ENCODE results near the gene GMNN. TPM values are rescaled to one million over a fixed set of nuclear protein-coding genes. Genes with fewer than 3 reads are reported as not detected.
"Not testable (repeated sequence)": the region's sequence is repeated elsewhere in the genome, so short reads cannot be mapped to it uniquely, and the experiment has no call there.

Gene GMNN
- total RNA-seq, result 10 to 100 TPM; 61.5 to 78.1 (median 64.5) TPM

DNA sequence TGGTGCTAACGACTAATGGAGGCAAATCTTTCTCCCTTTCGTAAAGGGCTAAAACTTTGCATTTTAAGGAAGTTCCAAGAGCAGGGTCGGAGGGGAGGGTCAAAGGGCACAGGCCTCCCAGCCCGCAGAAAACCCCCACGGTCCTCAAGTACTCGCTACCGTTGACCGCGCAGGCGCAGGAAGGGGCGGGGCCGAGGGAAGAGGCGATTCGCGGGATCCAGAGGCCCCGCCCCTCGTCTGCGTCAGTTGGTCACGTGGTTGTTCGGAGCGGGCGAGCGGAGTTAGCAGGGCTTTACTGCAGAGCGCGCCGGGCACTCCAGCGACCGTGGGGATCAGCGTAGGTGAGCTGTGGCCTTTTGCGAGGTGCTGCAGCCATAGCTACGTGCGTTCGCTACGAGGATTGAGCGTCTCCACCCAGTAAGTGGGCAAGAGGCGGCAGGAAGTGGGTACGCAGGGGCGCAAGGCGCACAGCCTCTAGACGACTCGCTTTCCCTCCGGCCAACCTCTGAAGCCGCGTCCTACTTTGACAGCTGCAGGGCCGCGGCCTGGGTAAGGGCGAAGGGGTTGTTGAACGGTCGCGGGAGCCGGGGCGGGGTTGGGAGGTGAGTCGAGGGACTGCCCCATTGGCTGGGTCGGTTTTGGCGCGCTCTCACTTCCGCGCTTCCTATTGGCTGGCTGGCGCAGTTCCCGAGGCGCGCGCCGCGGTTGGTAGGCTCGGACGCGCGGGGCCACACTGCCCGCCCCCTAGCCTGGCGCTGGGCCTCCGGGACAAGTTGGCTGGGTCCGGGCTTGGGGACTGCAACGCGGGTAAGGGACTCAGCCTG is at the start of gene GMNN:
GMNN (plus strand) TSS at position 242 of the 824 bp plus-strand sequence. CDS start 2,310 bp downstream, outside the sequence.
- peaks cover 5% of the 10 kb centered on the region for H3K36me3 Mint-ChIP-seq (ENCODE audit: insufficient read depth)
- H3K4me1 Mint-ChIP-seq (ENCODE audit: low read depth), result peaks cover 25% of the 10 kb centered on the region
- peak within 1 kb of the TSS; percentile 99 for H3K4me3 Mint-ChIP-seq
- H3K9me3 Mint-ChIP-seq, result no peaks in the 10 kb centered on the region
- H3K27me3 Mint-ChIP-seq (ENCODE audit: low read depth), result no peaks in the 10 kb centered on the region
- DNase-seq (peak; percentile 97), ATAC-seq (peak; percentile 96 to 97)

DNA sequence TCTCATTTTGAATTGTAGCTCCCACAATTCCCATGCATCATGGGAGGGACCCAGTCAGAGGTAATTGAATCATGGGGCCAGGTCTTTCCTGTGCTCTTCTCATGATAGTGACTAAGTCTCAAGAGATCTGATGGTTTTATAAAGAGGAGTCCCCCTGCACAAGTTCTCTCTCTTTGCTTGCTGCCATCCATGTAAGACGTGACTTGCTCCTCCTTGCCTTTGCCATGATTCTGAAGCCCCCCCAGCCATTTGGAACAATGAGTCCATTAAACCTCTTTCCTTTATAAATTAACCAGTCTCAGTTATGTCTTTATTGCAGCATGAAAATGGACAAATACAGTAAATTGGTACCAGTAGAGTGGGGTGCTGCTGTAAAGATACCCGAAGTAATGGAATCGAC is 44.1 kb upstream of the GMNN start:
- DNase-seq; H3K4me3 Mint-ChIP-seq; ATAC-seq; H3K36me3 Mint-ChIP-seq (ENCODE audit: insufficient read depth); H3K4me1 Mint-ChIP-seq (ENCODE audit: low read depth): not testable (repeated sequence)
- H3K27me3 Mint-ChIP-seq (ENCODE audit: low read depth), result peaks cover 12% of the 10 kb centered on the region
- H3K9me3 Mint-ChIP-seq, result peaks cover 16% of the 10 kb centered on the region

DNA sequence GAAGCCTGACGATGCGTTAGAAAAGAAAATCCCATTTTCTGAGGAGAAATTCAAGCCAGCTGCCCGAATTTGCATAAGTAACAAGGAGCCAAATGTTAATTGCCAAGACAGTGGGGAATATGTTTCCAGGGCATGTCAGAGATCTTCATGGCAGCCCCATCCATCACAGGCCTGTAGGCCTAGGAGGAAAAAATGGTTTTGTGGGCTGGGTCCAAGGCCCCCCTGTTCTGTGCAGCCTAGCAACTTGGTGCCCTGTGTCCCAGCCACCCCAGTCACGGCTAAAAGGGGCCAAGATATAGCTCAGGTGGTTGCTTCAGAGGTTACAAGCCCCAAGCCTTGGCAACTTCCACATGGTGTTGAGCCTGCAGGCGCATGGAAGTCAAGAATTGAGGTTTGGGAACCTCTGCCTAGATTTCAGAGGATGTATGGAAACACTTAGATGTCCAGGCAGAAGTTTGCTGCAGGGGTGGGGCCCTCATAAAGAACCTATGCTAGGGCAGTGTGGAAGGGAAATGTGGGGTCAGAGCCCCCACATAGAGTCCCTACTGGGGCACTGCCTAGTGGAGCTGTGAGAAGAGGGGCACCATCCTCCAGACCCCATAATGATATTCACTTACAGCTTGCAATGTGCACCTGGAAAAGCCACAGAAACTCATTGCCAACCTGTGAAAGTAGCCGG is 43.1 kb upstream of the GMNN start:
- not testable (repeated sequence) for H3K4me3 Mint-ChIP-seq; ATAC-seq; H3K4me1 Mint-ChIP-seq (ENCODE audit: low read depth); H3K36me3 Mint-ChIP-seq (ENCODE audit: insufficient read depth); DNase-seq
- Mint-ChIP-seq H3K27me3 (ENCODE audit: low read depth) (peaks cover 15% of the 10 kb centered on the region), H3K9me3 (peaks cover 16% of the 10 kb centered on the region)

GRCh38 chr6:24734166-24734565 is 40.6 kb upstream of the GMNN start:
- H3K4me1 Mint-ChIP-seq (ENCODE audit: low read depth), result peaks cover 3% of the 10 kb centered on the region
- no peaks in the 10 kb centered on the region for H3K36me3 Mint-ChIP-seq (ENCODE audit: insufficient read depth)
- peaks cover 16% of the 10 kb centered on the region for H3K9me3 Mint-ChIP-seq
- no peak for ATAC-seq
- H3K4me3 Mint-ChIP-seq, result no peak overlapping the region
- peaks cover 3% of the 10 kb centered on the region for H3K27me3 Mint-ChIP-seq (ENCODE audit: low read depth)
- DNase-seq, result no peak

- H3K4me1 Mint-ChIP-seq (ENCODE audit: low read depth); H3K36me3 Mint-ChIP-seq (ENCODE audit: insufficient read depth); DNase-seq; ATAC-seq; H3K27me3 Mint-ChIP-seq (ENCODE audit: low read depth); H3K4me3 Mint-ChIP-seq: not testable (repeated sequence)
- peaks cover 15% of the 10 kb centered on the region for H3K9me3 Mint-ChIP-seq
Observed at GRCh38 chr6:24734710-24735109, 40.0 kb upstream of the GMNN start.

DNA sequence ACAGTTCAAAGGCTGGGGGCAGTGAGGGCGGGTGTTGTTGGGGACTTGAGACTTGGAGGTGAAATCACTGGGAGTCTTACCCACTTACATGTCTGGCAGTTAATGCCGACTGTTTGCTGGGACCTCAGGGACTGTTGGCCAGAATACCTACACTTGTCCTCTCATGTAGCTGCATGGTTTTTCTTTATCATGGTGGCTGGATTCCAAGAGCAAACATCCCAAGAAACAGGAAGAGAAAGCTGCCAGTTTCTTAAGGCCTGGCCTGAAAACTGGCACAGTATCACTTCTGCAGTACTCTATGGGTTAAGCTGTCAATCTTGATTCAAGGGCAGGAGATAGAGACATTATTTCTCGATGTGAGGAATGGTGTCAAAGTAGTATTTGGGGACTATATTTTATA is 36.0 kb upstream of the GMNN start:
- Mint-ChIP-seq H3K36me3 (ENCODE audit: insufficient read depth) (no peaks in the 10 kb centered on the region), H3K4me3 (no peak overlapping the region), H3K4me1 (ENCODE audit: low read depth) (peaks cover 20% of the 10 kb centered on the region), H3K9me3 (peaks cover 3% of the 10 kb centered on the region), H3K27me3 (ENCODE audit: low read depth) (peaks cover 3% of the 10 kb centered on the region)
- ATAC-seq, result no peak
- DNase-seq, result no peak

DNA sequence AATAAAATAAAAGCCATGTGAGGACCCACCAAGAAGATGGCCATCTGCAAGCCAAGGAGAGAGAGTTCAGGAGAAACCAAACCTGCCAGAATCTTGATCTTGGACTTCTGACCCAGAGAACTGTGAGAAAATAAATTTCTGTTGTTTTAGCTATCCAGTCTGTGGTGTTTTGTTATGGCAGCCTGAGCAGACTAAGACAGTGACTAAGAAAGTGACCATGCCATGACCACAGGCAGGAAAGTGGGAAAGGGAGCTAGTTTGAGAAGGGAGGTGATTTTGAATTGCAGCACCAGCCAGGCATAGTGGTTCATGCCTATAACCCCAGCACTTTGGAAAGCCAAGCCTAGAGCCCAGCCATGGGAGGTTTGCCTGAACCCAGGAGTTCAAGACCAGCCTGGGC is 33.9 kb upstream of the GMNN start:
- ATAC-seq (no peak), DNase-seq (no peak)
- peaks cover 6% of the 10 kb centered on the region for H3K27me3 Mint-ChIP-seq (ENCODE audit: low read depth)
- H3K9me3 Mint-ChIP-seq, result peaks cover 3% of the 10 kb centered on the region
- H3K4me1 Mint-ChIP-seq (ENCODE audit: low read depth), result peaks cover 23% of the 10 kb centered on the region
- no peaks in the 10 kb centered on the region for H3K36me3 Mint-ChIP-seq (ENCODE audit: insufficient read depth)
- no peak overlapping the region for H3K4me3 Mint-ChIP-seq

DNA sequence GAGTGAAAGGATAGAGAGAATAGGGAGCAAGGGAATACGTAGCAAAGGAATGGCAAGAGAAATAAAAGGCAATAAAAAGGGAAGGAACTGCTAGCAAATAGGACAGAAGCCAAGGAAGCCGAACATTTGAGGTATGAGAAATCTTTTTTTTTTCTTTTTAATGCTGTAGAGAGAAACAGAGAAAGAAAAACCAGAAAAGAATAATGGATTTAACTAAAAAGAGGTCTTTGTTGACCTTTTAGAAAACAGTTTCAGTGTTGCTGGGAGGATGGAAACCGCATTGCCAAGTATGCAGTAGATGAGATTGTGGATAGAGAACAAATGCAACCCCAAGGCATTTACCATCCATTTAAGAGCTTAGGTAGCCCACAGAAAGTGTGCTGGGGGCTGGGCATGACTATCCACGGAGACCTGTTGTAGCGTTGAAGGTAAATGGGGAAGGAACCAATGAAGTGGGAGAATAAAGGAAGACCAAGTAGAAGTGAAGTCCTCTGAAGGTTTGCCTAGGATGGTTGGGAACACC is 32.5 kb upstream of the GMNN start:
- H3K4me3 Mint-ChIP-seq, result no peak overlapping the region
- H3K9me3 Mint-ChIP-seq, result peaks cover 3% of the 10 kb centered on the region
- no peak for DNase-seq
- H3K36me3 Mint-ChIP-seq (ENCODE audit: insufficient read depth), result no peaks in the 10 kb centered on the region
- H3K4me1 Mint-ChIP-seq (ENCODE audit: low read depth), result peaks cover 21% of the 10 kb centered on the region
- ATAC-seq, result no peak
- H3K27me3 Mint-ChIP-seq (ENCODE audit: low read depth), result peaks cover 3% of the 10 kb centered on the region

- H3K4me3 Mint-ChIP-seq, result peak overlapping the region; percentile 14
- DNase-seq, result no peak
- H3K4me1 Mint-ChIP-seq (ENCODE audit: low read depth), result peaks cover 21% of the 10 kb centered on the region
- peak; percentile 92 to 93 for ATAC-seq
- H3K27me3 Mint-ChIP-seq (ENCODE audit: low read depth), result peaks cover 3% of the 10 kb centered on the region
- H3K9me3 Mint-ChIP-seq, result peaks cover 3% of the 10 kb centered on the region
- no peaks in the 10 kb centered on the region for H3K36me3 Mint-ChIP-seq (ENCODE audit: insufficient read depth)
Observed at GRCh38 chr6:24743265-24743943, 31.3 kb upstream of the GMNN start.

GRCh38 chr6:24743944-24744335 is 30.8 kb upstream of the GMNN start:
- H3K4me3 Mint-ChIP-seq, result no peak overlapping the region
- H3K36me3 Mint-ChIP-seq (ENCODE audit: insufficient read depth), result no peaks in the 10 kb centered on the region

DNA sequence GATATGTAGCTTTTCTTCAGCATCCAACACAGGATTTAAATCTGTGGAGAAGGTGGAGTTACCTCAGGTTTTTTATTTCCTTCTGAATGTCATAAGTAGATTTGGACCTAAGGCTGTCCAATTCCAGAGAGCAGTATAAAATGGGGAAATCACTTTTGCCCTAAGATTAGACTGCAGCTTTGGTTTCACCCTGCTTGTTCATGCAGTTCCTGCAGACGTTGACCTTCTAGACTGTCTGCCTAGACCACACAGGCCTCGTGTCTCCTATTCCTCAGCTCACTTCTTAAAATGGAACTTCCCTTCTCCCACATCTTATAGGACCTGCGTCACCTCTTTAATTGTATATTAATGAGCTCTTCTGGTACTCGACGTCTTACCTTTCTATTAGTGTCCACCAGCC is 29.8 kb upstream of the GMNN start:
- H3K9me3 Mint-ChIP-seq, result peaks cover 3% of the 10 kb centered on the region
- no peaks in the 10 kb centered on the region for H3K36me3 Mint-ChIP-seq (ENCODE audit: insufficient read depth)
- DNase-seq (no peak), ATAC-seq (no peak)
- H3K4me3 Mint-ChIP-seq, result no peak overlapping the region
- peaks cover 3% of the 10 kb centered on the region for H3K27me3 Mint-ChIP-seq (ENCODE audit: low read depth)
- peaks cover 21% of the 10 kb centered on the region for H3K4me1 Mint-ChIP-seq (ENCODE audit: low read depth)

More at GRCh38 chr6:24743944-24744335, 30.8 kb upstream of the GMNN start:
- ATAC-seq (no peak), DNase-seq (no peak)
- Mint-ChIP-seq H3K9me3 (peaks cover 3% of the 10 kb centered on the region), H3K27me3 (ENCODE audit: low read depth) (peaks cover 3% of the 10 kb centered on the region), H3K4me1 (ENCODE audit: low read depth) (peaks cover 21% of the 10 kb centered on the region)

- DNase-seq (no peak), ATAC-seq (no peak)
- Mint-ChIP-seq H3K4me3 (no peak overlapping the region), H3K36me3 (ENCODE audit: insufficient read depth) (no peaks in the 10 kb centered on the region), H3K27me3 (ENCODE audit: low read depth) (peaks cover 5% of the 10 kb centered on the region), H3K9me3 (no peaks in the 10 kb centered on the region), H3K4me1 (ENCODE audit: low read depth) (peaks cover 2% of the 10 kb centered on the region)
Observed at GRCh38 chr6:24749297-24749696, 25.4 kb upstream of the GMNN start.

DNA sequence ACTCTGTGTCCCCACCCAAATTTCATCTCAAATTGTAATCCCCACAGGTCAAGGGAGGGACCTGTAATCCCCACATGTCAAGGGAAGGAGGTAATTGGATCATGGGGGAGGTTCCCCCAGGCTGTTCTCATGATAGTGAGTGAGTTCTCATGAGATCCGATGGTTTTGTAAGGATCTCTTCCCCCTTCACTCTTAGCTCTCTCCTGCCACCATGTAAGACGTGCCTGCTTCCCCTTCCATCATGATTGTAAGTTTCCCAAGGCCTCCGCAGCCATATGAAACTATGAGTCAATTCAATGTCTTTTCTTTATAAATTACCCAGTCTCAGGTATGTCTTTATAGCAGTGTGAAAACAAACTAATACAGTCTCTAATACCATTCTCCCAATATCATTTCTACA is 23.9 kb upstream of the GMNN start:
- ATAC-seq; H3K27me3 Mint-ChIP-seq (ENCODE audit: low read depth): not testable (repeated sequence)

GRCh38 chr6:24752503-24752902 is 22.2 kb upstream of the GMNN start:
- Mint-ChIP-seq H3K4me3 (no peak overlapping the region), H3K9me3 (no peaks in the 10 kb centered on the region), H3K36me3 (ENCODE audit: insufficient read depth) (no peaks in the 10 kb centered on the region), H3K4me1 (ENCODE audit: low read depth) (no peaks in the 10 kb centered on the region), H3K27me3 (ENCODE audit: low read depth) (peaks cover 3% of the 10 kb centered on the region)
- ATAC-seq (no peak), DNase-seq (no peak)

More for the DNA sequence above, 23.9 kb upstream of the GMNN start:
- DNase-seq; H3K9me3 Mint-ChIP-seq; H3K4me1 Mint-ChIP-seq (ENCODE audit: low read depth); H3K4me3 Mint-ChIP-seq; H3K36me3 Mint-ChIP-seq (ENCODE audit: insufficient read depth): not testable (repeated sequence)

Measured in activated T-cell treated with anti-CD3 and anti-CD28 coated beads, Interleukin-2, amount 50 U/mL, for 4 hours (primary cell).